Mesenchymal stem cell (in vitro differentiated cells and primary cell): ENCODE measurements around the gene CACNA1E.

Experiments
- DNase-seq: peaks from one replicate; pipeline ENCODE4 v3.0.0-alpha.2; 2013
- H2AFZ ChIP-seq: one replicate; pipeline ENCODE4 v1.6.1; 2013; ENCODE audit warnings: low read depth, mild to moderate bottlenecking, control low read depth, inconsistent platforms, low read length, moderate library complexity
- H2AK5ac ChIP-seq: 2 replicates; pipeline ENCODE4 v1.6.1; 2013; ENCODE audit warnings: low read length, moderate library complexity, mild to moderate bottlenecking, inconsistent platforms; ENCODE audit not compliant: severe bottlenecking
- H2BK120ac ChIP-seq: one replicate; pipeline ENCODE4 v1.6.1; 2013; ENCODE audit warnings: low read depth, mild to moderate bottlenecking, inconsistent platforms, low read length, moderate library complexity
- H2BK12ac ChIP-seq, 2 experiments: one replicate each; pipeline ENCODE4 v1.6.1; 2013; ENCODE audit warnings: inconsistent platforms in 2 of 2, low read length in 2 of 2, mild to moderate bottlenecking in 2 of 2, moderate library complexity in 2 of 2, control low read depth in 1 of 2
- H2BK15ac ChIP-seq: one replicate; pipeline ENCODE4 v1.6.1; 2013; ENCODE audit warnings: mild to moderate bottlenecking, low read depth, inconsistent platforms; ENCODE audit not compliant: poor library complexity, severe bottlenecking
- H2BK5ac ChIP-seq: 2 replicates; pipeline ENCODE4 v1.6.1; 2013; ENCODE audit warnings: low read depth, mild to moderate bottlenecking, low read length, control low read depth, inconsistent platforms; ENCODE audit not compliant: poor library complexity, severe bottlenecking
- H3K14ac ChIP-seq, 2 experiments: one replicate each; pipeline ENCODE4 v1.6.1; 2013; ENCODE audit warnings: inconsistent platforms in 2 of 2, low read length in 2 of 2, control low read depth in 1 of 2, mild to moderate bottlenecking in 1 of 2, moderate library complexity in 1 of 2
- H3K18ac ChIP-seq, 2 experiments: one replicate each; pipeline ENCODE4 v1.6.1; 2013; ENCODE audit warnings: inconsistent platforms in 2 of 2, low read length in 2 of 2, control low read depth in 1 of 2, low read depth in 1 of 2, mild to moderate bottlenecking in 1 of 2
- H3K23ac ChIP-seq, 2 experiments: one replicate each; pipeline ENCODE4 v1.6.1; 2013; ENCODE audit warnings: inconsistent platforms in 2 of 2, low read length in 2 of 2, mild to moderate bottlenecking in 2 of 2, moderate library complexity in 2 of 2, control low read depth in 1 of 2
- H3K27ac ChIP-seq: 2 replicates; pipeline ENCODE4 v1.5.1; 2013; ENCODE audit warnings: mild to moderate bottlenecking, moderate library complexity, low read length, control low read depth, inconsistent platforms; ENCODE audit not compliant: poor library complexity, severe bottlenecking
- H3K27me3 ChIP-seq, 2 experiments: 2 replicates each; pipeline versions ENCODE4 v1.6.1 to v1.7.0; 2013; ENCODE audit warnings: low read length in 2 of 2, mild to moderate bottlenecking in 2 of 2, moderate library complexity in 2 of 2, control low read depth in 1 of 2, inconsistent platforms in 1 of 2; ENCODE audit not compliant: control insufficient read depth in 1 of 2, insufficient read depth in 1 of 2
- H3K36me3 ChIP-seq, 2 experiments: 2 replicates each; pipeline versions ENCODE4 v1.6.1 to v1.7.0; 2013; ENCODE audit warnings: low read length in 2 of 2, control low read depth in 1 of 2, inconsistent platforms in 1 of 2, low read depth in 1 of 2, mild to moderate bottlenecking in 1 of 2; ENCODE audit not compliant: insufficient read depth in 2 of 2, control insufficient read depth in 1 of 2
- H3K4ac ChIP-seq, 2 experiments: one replicate each; pipeline ENCODE4 v1.6.1; 2013; ENCODE audit warnings: inconsistent platforms in 2 of 2, low read length in 2 of 2, mild to moderate bottlenecking in 2 of 2, moderate library complexity in 2 of 2, control low read depth in 1 of 2, low read depth in 1 of 2
- H3K4me1 ChIP-seq: 2 replicates; pipeline ENCODE4 v1.6.1; 2013; ENCODE audit warnings: low read depth, low read length, control low read depth; ENCODE audit not compliant: control insufficient read depth, insufficient read depth
- H3K4me2 ChIP-seq: 2 replicates; pipeline ENCODE4 v1.6.1; 2013; ENCODE audit warnings: low read length, mild to moderate bottlenecking, inconsistent platforms; ENCODE audit not compliant: poor library complexity, severe bottlenecking
- H3K4me3 ChIP-seq, 2 experiments: 2 replicates each; pipeline versions ENCODE4 v1.5.1 to v1.7.0; 2013; ENCODE audit warnings: low read length in 2 of 2, mild to moderate bottlenecking in 2 of 2, control low read depth in 1 of 2, low read depth in 1 of 2; ENCODE audit not compliant: insufficient read depth in 1 of 2
- H3K79me1 ChIP-seq: replicated peaks from 2 replicates; pipeline ENCODE4 v1.6.1; 2013; ENCODE audit warnings: mild to moderate bottlenecking, control low read depth, low read length, inconsistent platforms; ENCODE audit not compliant: poor library complexity, severe bottlenecking
- H3K9ac ChIP-seq: 2 replicates; pipeline ENCODE4 v1.7.0; 2013; ENCODE audit warnings: mild to moderate bottlenecking, low read length, moderate library complexity
- H3K9me3 ChIP-seq: 2 replicates; pipeline ENCODE4 v1.7.0; 2013; ENCODE audit warnings: mild to moderate bottlenecking, low read length; ENCODE audit not compliant: control insufficient read depth
- H4K8ac ChIP-seq: one replicate; pipeline ENCODE4 v1.6.1; 2013; ENCODE audit warnings: inconsistent platforms, mild to moderate bottlenecking, low read length, moderate library complexity
- H4K91ac ChIP-seq: one replicate; pipeline ENCODE4 v1.6.1; 2013; ENCODE audit warnings: mild to moderate bottlenecking, low read length, inconsistent platforms
- WGBS: methylation state at CpG from one replicate; pipeline ENCODE4 v1.1.7; 2013; ENCODE audit warnings: mixed read lengths; 5-methylcytosine and 5-hydroxymethylcytosine counted together

Gene CACNA1E

GRCh38 chr1:181601186-181601950 is 118.1 kb downstream of the CACNA1E start:
- Histone ChIP-seq H3K4ac (no peak overlapping the region), H2BK120ac (no peak overlapping the region)

GRCh38 chr1:181603735-181604410 is 120.6 kb downstream of the CACNA1E start:
- Histone ChIP-seq H4K91ac (no peak overlapping the region), H2BK5ac (no peak overlapping the region), H4K8ac (no peak overlapping the region), H3K18ac (no peak overlapping the region), H2BK15ac (no peak overlapping the region), H3K79me1 (no peaks in the 10 kb centered on the region), H3K27me3 (no peaks in the 10 kb centered on the region), H2BK120ac (no peak overlapping the region), H2BK12ac (no peak overlapping the region), H3K23ac (no peak overlapping the region), H3K4ac (no peak overlapping the region), H3K27ac (no peak overlapping the region), H3K9me3 (peaks cover 3% of the 10 kb centered on the region), H3K14ac (no peak overlapping the region), H3K4me3 (no peak overlapping the region), H2AK5ac (no peak overlapping the region), H3K4me1 (no peaks in the 10 kb centered on the region), H3K36me3 (no peaks in the 10 kb centered on the region), H3K4me2 (no peak overlapping the region), H3K9ac (no peak overlapping the region), H2AFZ (no peak overlapping the region)
- WGBS = 78% methylated on average over 10 of the region's 10 CpGs
- DNase-seq = no peak

More at GRCh38 chr1:181601186-181601950, 118.1 kb downstream of the CACNA1E start:
- H3K14ac ChIP-seq = no peak overlapping the region
- no peak overlapping the region for H3K18ac ChIP-seq
- H3K9me3 ChIP-seq = no peaks in the 10 kb centered on the region
- no peak overlapping the region for H2BK15ac ChIP-seq
- no peaks in the 10 kb centered on the region for H3K27me3 ChIP-seq
- H2AK5ac ChIP-seq = no peak overlapping the region
- no peak overlapping the region for H3K4me3 ChIP-seq
- H4K8ac ChIP-seq = no peak overlapping the region
- H3K79me1 ChIP-seq = no peaks in the 10 kb centered on the region
- no peak overlapping the region for H4K91ac ChIP-seq
- H3K4me1 ChIP-seq = no peaks in the 10 kb centered on the region
- no peak overlapping the region for H3K9ac ChIP-seq
- no peak overlapping the region for H3K23ac ChIP-seq
- 65% methylated on average over 4 of the region's 4 CpGs for WGBS
- no peaks in the 10 kb centered on the region for H3K36me3 ChIP-seq
- H3K27ac ChIP-seq = no peak overlapping the region
- H2BK12ac ChIP-seq = no peak overlapping the region
- no peak overlapping the region for H3K4me2 ChIP-seq
- no peak for DNase-seq
- no peak overlapping the region for H2BK5ac ChIP-seq
- H2AFZ ChIP-seq = no peak overlapping the region

GRCh38 chr1:181604482-181605249 is 121.3 kb downstream of the CACNA1E start:
- H2BK15ac ChIP-seq = no peak overlapping the region
- no peaks in the 10 kb centered on the region for H3K79me1 ChIP-seq
- no peak overlapping the region for H3K18ac ChIP-seq
- H2AK5ac ChIP-seq = no peak overlapping the region
- H3K4me1 ChIP-seq = no peaks in the 10 kb centered on the region
- H2BK5ac ChIP-seq = no peak overlapping the region
- H3K9me3 ChIP-seq = peaks cover 3% of the 10 kb centered on the region
- no peak for DNase-seq
- H3K36me3 ChIP-seq = no peaks in the 10 kb centered on the region
- no peak overlapping the region for H2BK120ac ChIP-seq
- no peak overlapping the region for H3K23ac ChIP-seq
- no peak overlapping the region for H3K27ac ChIP-seq
- H3K14ac ChIP-seq = no peak overlapping the region
- no peak overlapping the region for H2BK12ac ChIP-seq
- peaks cover 0 to 3% of the 10 kb centered on the region in 2 experiments for H3K27me3 ChIP-seq
- H3K9ac ChIP-seq = no peak overlapping the region
- no peak overlapping the region for H2AFZ ChIP-seq
- WGBS = 64% methylated on average over 7 of the region's 7 CpGs
- H3K4me2 ChIP-seq = no peak overlapping the region
- H4K91ac ChIP-seq = no peak overlapping the region
- H4K8ac ChIP-seq = no peak overlapping the region
- H3K4ac ChIP-seq = no peak overlapping the region
- no peak overlapping the region for H3K4me3 ChIP-seq

- H4K8ac ChIP-seq = no peak overlapping the region
- no peak overlapping the region for H2BK5ac ChIP-seq
- no peak overlapping the region for H3K27ac ChIP-seq
- no peak overlapping the region for H3K4ac ChIP-seq
- H3K23ac ChIP-seq = no peak overlapping the region
- H3K4me2 ChIP-seq = no peak overlapping the region
- no peaks in the 10 kb centered on the region for H3K36me3 ChIP-seq
- no peak overlapping the region for H4K91ac ChIP-seq
- no peak overlapping the region for H2BK15ac ChIP-seq
- H2BK12ac ChIP-seq = no peak overlapping the region
- no peak overlapping the region for H3K4me3 ChIP-seq
- peaks cover 0 to 3% of the 10 kb centered on the region in 2 experiments for H3K27me3 ChIP-seq
- H3K79me1 ChIP-seq = no peaks in the 10 kb centered on the region
- H3K9ac ChIP-seq = no peak overlapping the region
- H3K9me3 ChIP-seq = peaks cover 10% of the 10 kb centered on the region
- H3K4me1 ChIP-seq = no peaks in the 10 kb centered on the region
- no peak overlapping the region for H3K14ac ChIP-seq
- no peak for DNase-seq
- 85% methylated on average over 3 of the region's 3 CpGs for WGBS
- no peak overlapping the region for H3K18ac ChIP-seq
- no peak overlapping the region for H2AK5ac ChIP-seq
- H2BK120ac ChIP-seq = no peak overlapping the region
- no peak overlapping the region for H2AFZ ChIP-seq
Observed at GRCh38 chr1:181607524-181607923, 124.2 kb downstream of the CACNA1E start.
